Right renal pelvis (tissue), 4 donors: ENCODE data around the gene B4GALT6. TPM values are rescaled to one million over a fixed set of nuclear protein-coding genes. Genes with fewer than 3 reads are reported as not detected.

Experiments used
- DNase-seq, 4 donors: peaks; one replicate each; pipeline ENCODE4 v3.0.0-alpha.2; 2013; ENCODE audit warnings: low read depth in 4 of 4, low spot score in 3 of 4, missing footprints in 1 of 4
- polyA plus RNA-seq, 4 donors: library from polyadenylated mRNA; unstranded; fragments of 120-200 nt; gene quantifications; one replicate each; pipeline ENCODE4 v1.2.1, GENCODE V29; 2013; ENCODE audit not compliant: insufficient read length in 4 of 4

The B4GALT6 gene
- polyA plus RNA-seq, 4 donors: 14.9 to 20.6 (median 16.6) TPM

DNA sequence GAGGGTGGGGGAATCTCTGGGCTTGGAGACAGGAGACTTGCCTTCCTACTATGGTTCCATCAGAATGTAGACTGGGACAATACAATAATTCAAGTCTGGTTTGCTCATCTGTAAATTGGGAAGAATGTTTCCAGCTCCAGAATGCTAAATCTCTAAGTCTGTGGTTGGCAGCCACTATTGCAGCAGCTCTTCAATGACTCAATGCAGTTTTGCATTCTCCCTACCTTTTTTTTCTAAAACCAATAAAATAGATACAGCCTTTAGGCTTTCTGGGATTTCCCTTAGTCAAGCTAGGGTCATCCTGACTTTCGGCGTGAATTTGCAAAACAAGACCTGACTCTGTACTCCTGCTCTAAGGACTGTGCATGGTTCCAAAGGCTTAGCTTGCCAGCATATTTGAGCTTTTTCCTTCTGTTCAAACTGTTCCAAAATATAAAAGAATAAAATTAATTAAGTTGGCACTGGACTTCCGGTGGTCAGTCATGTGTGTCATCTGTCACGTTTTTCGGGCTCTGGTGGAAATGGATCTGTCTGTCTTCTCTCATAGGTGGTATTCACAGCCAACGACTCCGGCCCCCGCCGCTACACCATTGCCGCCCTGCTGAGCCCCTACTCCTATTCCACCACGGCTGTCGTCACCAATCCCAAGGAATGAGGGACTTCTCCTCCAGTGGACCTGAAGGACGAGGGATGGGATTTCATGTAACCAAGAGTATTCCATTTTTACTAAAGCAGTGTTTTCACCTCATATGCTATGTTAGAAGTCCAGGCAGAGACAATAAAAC, 86.2 kb downstream of the B4GALT6 start:
- no peak for DNase-seq

DNA sequence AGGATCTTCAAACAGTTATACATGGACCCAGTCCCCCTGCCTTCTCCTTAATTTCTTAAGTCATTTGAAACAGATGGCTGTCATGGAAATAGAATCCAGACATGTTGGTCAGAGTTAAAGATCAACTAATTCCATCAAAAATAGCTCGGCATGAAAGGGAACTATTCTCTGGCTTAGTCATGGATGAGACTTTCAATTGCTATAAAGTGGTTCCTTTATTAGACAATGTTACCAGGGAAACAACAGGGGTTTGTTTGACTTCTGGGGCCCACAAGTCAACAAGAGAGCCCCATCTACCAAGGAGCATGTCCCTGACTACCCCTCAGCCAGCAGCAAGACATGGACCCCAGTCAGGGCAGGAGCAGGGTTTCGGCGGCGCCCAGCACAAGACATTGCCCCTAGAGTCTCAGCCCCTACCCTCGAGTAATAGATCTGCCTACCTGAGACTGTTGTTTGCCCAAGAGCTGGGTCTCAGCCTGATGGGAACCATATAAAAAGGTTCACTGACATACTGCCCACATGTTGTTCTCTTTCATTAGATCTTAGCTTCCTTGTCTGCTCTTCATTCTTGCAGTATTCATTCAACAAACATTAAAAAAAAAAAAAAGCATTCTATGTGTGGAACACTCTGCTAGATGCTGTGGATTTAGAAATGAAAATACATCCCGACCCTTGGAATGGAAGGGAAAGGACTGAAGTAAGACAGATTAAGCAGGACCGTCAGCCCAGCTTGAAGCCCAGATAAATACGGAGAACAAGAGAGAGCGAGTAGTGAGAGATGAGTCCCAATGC, 88.1 kb downstream of the B4GALT6 start:
- no peak for DNase-seq

DNA sequence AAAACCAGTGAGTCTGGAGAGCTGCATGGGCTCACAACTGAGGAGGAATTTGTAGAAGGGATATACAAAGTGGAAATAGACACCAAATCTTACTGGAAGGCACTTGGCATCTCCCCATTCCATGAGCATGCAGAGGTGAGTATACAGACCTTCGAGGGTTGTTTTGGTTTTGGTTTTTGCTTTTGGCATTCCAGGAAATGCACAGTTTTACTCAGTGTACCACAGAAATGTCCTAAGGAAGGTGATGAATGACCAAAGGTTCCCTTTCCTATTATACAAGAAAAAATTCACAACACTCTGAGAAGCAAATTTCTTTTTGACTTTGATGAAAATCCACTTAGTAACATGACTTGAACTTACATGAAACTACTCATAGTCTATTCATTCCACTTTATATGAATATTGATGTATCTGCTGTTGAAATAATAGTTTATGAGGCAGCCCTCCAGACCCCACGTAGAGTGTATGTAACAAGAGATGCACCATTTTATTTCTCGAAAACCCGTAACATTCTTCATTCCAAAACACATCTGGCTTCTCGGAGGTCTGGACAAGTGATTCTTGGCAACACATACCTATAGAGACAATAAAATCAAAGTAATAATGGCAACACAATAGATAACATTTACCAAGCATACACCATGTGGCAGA, 89.1 kb downstream of the B4GALT6 start:
- DNase-seq: no peak

DNA sequence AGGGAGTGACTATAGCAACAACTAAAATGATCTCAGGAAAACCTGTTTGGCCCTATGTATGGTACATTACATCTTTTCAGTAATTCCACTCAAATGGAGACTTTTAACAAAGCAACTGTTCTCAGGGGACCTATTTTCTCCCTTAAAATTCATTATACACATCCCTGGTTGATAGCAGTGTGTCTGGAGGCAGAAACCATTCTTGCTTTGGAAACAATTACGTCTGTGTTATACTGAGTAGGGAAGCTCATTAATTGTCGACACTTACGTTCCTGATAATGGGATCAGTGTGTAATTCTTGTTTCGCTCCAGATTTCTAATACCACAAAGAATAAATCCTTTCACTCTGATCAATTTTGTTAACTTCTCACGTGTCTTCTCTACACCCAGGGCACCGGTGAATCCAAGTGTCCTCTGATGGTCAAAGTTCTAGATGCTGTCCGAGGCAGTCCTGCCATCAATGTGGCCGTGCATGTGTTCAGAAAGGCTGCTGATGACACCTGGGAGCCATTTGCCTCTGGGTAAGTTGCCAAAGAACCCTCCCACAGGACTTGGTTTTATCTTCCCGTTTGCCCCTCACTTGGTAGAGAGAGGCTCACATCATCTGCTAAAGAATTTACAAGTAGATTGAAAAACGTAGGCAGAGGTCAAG, 91.7 kb downstream of the B4GALT6 start:
- DNase-seq: no peak

DNA sequence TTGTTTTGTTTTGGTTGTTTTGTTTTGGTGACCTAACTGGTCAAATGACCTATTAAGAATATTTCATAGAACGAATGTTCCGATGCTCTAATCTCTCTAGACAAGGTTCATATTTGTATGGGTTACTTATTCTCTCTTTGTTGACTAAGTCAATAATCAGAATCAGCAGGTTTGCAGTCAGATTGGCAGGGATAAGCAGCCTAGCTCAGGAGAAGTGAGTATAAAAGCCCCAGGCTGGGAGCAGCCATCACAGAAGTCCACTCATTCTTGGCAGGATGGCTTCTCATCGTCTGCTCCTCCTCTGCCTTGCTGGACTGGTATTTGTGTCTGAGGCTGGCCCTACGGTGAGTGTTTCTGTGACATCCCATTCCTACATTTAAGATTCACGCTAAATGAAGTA, 92.8 kb downstream of the B4GALT6 start, which contains the start of gene TTR:
Gene TTR (plus strand): TSS at position 250 of the 400 bp plus-strand sequence. CDS start 26 bp downstream, at position 276.
- DNase-seq: no peak

DNA sequence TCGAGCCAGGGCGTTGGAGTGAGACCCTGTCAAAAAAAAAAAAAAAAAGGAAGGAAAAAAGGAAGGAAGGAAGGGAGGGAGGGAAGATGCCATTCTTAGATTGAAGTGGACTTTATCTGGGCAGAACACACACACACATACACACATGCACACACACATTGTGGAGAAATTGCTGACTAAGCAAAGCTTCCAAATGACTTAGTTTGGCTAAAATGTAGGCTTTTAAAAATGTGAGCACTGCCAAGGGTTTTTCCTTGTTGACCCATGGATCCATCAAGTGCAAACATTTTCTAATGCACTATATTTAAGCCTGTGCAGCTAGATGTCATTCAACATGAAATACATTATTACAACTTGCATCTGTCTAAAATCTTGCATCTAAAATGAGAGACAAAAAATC, 93.3 kb downstream of the B4GALT6 start:
- no peak for DNase-seq

DNA sequence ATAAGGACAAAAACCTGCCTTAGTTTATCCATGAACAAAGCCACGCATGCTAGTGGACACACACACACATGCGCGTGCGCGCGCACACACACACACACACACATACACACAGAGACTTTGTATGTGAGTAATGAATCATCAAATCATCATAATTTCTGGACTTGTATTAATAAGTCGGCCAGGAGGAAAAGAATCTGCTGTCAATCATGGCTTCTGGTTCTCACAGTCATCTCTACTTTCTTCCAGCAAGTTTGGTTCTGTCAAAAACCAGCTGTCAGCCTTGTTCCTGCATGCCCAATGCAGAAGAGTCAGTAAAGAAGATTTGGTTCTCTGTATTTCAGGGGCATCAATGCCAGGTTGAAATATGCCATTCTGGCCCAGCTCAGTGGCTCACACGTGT, 93.8 kb downstream of the B4GALT6 start:
- no peak for DNase-seq

DNA sequence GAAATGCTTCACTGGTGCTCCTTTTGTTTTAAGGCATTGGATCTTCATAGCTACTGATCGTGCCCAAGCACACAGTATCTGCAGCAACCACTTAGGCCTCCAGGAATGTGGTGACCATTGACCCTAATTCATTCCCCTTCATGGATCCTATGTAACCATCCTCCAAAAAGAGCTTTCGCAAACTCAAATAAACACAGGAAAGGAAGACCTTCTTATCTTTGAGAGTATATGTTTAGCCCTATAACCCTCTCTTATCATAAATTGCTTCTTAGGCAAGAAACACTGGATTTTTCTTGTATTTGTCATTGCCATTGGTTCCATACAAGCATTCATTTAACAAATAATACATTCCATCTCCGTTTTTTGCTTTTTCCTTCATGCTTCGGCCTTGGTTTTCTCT, 96.9 kb downstream of the B4GALT6 start:
- DNase-seq: no peak

DNA sequence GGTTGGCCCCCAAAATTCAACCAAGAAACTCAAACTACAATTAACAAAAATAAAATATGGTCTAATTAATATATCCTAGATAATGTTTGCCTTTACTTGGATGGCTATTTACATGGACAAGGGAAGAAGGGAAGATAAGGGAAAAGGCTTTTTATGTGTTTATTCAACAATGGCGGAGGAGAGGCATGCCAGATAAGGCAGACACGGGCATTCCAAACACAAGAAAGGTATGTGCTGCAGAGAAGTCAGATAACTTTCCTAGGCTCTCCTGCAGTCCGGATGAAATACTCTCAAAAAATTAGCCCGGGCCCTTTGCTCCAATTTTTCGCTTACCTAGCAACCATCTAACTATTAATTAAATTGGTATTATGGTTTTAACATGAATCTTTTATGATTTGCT, 97.8 kb downstream of the B4GALT6 start:
- DNase-seq: no peak

DNA sequence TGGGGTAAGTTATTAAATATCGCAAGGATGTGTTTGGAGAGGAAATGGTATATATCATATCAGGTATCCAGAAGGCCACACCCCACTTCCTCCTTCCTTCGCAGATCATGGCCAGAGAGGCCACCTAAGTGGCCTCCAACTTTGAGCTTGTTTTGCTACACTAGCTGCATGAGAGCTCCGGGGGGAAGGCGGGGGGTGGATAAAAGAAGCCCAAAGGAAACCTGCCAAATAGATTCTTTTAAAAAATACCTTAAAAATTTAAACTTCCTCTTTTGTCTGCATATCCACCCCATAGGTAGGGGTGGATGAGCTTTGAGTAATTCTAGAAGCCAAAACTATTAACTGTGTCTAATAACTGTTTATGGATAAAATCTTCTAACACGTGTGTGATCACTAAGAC, 98.4 kb downstream of the B4GALT6 start:
- DNase-seq: no peak

DNA sequence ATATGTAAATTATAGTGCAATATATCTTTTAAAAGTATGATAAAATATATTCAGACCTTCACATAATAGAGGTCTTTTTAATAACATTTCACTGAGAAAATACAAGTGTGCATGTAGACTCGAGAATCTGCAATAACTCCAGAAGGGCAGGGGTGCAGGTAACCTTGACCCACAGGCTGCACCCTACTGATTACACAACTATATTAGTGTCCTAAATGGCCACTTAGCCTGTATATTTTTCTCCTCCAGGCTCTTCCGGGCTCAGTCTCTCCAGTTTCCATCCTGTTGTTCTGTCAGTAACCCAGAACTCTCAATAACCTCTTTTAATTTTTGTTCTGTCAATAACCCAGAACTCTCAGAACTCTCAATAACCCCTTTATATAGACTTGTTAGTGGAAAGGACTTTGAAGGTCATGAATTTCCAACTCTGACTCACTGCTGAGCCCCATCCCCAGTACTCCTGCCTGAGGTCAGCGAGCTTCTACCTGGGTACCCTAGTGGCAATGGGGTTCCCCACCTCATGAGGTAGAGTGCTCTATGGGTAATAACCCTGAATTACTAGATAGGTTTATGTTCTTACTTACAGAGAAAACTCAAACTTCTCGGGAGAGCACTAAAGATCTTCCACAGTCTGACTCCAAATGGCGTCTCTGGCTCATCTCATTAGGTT, 101.1 kb downstream of the B4GALT6 start:
- no peak for DNase-seq

DNA sequence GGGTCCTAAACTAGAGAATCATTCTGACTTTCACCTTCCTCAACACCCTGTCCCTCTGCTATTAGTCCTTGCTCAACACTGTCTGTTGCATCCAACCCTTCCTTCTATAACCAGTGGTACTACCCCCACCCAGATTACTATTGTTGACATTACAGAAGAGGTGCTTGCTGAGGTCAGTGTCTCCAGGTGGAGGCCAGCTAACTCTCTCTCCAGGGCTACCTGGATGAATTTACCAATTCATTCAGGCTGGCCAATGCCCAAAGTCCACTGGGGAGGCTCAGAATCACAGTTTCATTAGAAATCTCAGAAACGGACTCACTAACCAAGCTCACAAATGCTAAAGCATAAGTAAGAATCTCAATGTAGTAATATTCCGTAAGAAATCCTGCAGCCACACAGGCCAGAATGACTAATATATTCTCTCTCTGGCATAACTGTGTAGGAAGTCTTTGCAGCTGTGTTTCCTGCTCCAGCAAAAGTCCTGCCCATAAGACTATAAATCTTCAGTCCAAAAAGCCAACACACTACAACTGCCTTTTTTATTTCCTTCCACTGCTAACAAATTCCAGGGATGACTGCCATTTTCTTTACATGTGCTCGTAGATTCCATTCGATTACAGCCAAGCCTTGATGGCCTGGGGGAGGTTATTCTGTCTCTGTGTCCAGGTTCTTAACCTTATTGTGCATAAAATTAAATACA, 102.7 kb downstream of the B4GALT6 start:
- DNase-seq: no peak

DNA sequence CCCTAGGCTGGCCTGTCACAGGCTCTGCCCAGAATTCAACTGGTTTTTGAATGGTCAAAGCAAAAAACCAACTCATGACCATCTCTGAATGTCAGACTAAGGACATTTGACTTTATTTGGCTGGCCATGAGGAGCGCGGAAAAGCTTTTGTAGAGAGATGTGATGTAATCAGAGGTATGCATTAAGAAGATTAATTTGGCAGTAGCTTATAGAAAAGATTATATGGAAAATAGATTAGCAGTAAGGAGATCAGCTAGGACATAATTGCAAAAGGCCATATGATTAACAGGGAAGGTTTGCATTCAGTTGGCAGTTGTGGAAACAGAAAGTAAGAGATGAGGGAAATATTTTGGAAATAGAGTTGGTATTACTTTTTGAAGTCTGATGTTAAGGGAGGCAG, 105.0 kb downstream of the B4GALT6 start:
- no peak for DNase-seq

DNA sequence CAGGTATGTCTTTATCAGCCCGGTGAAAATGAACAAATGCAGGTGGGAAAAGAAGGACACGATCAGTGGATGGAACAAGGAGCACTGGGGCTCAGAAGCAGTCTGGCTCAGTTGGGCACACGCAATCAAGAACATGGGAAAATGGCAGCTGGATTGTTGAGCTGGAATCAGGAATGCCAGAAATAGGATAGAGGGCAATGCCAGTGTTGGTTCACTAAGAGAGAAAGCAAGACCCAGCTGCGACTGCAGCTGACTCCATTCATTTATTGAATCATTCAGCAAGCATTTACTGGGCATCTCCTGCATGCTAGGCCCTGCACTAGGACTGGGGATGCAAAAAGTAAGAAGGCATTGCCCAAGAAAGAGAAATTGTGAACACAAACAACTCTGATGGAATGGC, 106.3 kb downstream of the B4GALT6 start:
- no peak for DNase-seq

DNA sequence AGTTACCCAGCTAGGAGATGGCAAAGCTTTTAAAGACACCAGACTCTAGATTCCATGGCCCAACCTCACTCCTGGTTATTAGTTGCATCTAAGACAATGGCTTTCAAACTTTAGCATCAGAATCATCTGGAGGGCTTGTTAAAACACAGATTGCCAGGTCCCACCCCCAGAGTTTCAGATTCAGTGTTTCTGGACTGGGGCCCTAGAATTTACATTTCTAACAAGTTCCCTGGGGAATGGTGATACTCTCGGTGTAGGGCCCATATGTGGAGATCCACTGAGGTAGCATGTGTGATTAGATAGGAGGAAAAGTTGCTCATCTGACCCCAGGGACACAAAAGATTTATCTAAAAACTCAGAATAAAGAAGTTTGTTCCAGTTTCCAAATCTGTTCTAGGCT, 107.2 kb downstream of the B4GALT6 start:
- DNase-seq: no peak

DNA sequence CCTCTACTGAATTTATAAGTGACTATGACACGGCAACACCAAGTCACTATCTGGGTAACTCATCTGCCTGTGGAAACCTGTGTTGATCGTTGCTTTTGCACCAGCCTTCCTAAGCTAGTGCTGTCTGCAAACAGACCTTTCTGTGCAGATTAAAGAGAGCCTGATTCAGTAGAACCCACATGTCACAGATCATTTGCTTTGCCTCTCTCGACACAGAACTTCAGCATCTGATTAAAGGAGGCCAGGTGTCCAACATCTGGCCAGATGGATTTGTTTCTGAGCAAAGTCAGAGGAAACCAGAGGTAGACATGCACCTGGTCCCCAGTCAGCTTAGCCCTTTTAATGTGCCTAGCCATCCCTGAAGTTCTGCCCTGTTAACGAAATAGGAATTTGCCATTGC, 107.7 kb downstream of the B4GALT6 start:
- DNase-seq: no peak

DNA sequence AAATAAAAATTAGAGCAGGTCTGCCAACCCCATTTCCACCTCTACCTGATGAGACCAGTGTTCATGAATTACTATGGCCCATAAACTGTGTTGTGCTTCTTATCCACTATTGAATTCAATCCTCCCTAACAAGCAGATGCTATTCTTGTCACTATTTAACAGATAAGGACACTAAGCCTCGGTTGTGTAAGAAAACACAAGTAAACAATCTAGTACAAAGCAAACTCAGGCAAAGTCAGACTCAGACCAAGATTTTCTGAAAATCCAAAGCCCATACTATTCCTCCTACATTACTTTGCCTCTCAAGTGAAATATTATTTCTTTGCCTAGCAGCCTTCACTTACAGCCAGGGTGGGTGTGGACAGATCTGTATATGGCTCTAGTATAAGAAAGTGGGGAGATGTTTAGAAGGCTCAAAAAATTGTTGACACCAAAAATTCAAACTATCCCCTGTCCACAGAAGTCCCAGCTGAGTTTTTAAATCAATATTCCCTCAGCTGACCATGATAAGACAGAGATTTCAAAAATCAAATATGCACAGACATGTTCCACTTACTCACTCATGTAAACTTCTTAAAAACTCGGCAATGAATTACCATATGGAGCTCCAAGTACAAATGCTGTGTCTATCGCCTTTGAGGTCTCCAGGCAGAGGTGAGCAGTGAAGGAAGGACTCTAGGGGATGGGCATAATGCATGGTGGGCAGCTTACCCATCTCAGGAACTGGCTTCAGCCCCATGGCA, 108.7 kb downstream of the B4GALT6 start:
- DNase-seq: no peak

DNA sequence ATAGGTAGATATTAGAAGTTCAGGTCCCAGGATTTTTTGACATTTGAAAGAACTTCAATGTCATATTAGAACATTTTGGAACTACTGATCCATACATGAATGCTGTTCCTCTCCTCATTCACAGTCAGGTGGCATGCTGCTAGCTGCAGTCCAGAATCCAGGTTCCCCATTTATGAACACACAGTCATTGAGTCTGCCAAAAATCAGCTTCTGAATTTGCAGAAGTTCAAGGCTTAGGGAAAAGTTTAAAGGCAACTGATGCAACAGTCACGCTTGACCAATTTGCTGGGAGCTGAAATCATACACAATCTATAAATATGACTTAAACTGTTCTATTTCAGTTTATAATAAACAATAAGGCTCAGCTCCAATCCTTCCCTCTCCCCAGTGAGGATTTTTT, 110.0 kb downstream of the B4GALT6 start:
- no peak for DNase-seq
